ENCODE data around the gene DVL2. TPM values are rescaled to one million over a fixed set of nuclear protein-coding genes. Genes with fewer than 3 reads are reported as not detected.

Gene DVL2
- total RNA-seq, 1 donor from 2014 or later: 51.1 TPM

DNA sequence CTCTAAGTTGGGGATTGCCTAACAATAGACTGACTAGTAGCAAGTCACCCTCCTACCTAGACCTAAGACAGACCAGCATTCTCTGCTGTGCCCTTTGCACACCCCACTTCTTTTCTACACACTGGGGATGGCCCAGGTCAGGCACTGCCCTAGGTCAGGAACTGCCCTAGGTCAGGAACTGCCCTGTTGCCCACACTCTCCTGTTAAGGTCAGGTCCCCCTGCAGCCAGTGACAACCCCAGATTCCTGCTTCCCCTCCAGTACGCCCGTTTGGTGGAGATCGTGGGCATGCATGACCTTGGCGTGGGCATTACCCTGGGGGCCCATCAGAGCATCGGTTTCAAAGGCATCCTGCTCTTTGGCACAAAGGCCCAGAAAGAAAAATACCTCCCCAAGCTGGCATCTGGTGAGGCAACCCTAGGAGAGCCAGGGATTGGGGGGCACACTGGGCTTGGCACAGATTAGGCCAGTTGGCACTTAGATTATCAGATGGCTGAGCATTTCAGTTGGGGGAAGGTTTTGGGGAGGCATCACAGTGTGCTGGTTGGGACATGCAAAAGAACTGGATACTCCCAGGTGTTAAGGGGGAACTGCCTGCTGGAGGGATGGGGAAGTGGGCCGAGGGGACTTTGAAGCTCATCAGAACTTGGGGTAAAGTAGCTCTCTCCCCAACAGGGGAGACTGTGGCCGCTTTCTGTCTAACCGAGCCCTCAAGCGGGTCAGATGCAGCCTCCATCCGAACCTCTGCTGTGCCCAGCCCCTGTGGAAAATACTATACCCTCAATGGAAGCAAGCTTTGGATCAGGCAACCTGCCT is 12.8 kb downstream of the DVL2 start:
- intact Hi-C loops (cut with micrococcal nuclease): loop anchor here (1.0 kb wide), 1 partner anchor 75 kb away; no protein-coding TSS in a partner anchor

GRCh38 chr17:7220593-7221277 is 13.6 kb downstream of the DVL2 start:
- intact Hi-C loops (cut with micrococcal nuclease): loop anchor here (1.0 kb wide), 1 partner anchor 76 kb away; no protein-coding TSS in a partner anchor

- intact Hi-C loops (cut with micrococcal nuclease): no loop called here
Observed at GRCh38 chr17:7219812-7220592, 14.3 kb downstream of the DVL2 start, which contains the start of the genes ACADVL and DLG4. ACADVL (plus strand) TSS chr17:7219938; CDS start chr17:7219985, 47 bp downstream. DLG4 (minus strand) TSS chr17:7219836.

GRCh38 chr17:7219229-7219811 is 15.0 kb downstream of the DVL2 start:
- intact Hi-C loops (cut with micrococcal nuclease): no loop called here

DNA sequence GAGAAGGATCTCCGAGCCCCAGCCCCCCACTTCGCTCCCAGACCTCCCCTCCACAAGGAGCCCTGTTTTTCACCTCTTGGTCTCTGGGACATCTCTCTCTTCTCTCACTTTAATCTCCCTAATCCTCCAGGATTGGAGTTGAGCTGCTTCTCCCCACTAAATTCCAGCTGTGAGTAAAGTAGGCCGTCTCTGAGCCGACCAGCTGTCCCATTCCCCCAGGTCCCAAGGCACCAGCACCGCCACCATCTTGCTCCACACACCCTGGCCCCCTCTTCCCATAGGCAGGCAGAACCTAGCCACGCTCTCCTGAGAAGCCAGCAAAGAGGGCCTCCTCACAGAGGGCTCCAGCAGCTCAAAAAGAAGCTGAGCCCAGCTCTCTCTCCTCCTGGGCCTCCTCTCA is 15.6 kb downstream of the DVL2 start:
- intact Hi-C loops (cut with micrococcal nuclease): no loop called here

DNA sequence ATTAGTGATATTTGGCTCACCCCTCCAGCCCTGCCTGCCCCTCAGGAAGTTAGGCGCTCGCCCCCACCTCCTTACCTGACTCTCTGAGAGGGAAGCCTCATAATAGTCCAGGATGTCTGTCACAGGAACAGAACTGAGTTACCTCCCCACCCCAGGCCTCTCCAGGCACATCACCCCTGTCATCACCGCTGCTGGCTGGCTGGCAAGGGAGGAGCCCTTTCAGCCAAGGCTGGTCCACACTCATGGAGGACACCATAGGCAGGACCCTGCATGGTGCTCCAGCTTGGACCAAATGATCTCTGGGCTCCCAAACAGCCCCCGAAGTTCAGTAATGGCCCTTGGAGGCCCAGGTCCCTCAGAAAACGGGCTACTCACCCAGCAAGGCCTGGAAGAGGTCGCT is 16.2 kb downstream of the DVL2 start:
- intact Hi-C loops (cut with micrococcal nuclease): no loop called here

- intact Hi-C loops (cut with micrococcal nuclease): no loop called here
Observed at GRCh38 chr17:7217113-7217987, 17.0 kb downstream of the DVL2 start.

DNA sequence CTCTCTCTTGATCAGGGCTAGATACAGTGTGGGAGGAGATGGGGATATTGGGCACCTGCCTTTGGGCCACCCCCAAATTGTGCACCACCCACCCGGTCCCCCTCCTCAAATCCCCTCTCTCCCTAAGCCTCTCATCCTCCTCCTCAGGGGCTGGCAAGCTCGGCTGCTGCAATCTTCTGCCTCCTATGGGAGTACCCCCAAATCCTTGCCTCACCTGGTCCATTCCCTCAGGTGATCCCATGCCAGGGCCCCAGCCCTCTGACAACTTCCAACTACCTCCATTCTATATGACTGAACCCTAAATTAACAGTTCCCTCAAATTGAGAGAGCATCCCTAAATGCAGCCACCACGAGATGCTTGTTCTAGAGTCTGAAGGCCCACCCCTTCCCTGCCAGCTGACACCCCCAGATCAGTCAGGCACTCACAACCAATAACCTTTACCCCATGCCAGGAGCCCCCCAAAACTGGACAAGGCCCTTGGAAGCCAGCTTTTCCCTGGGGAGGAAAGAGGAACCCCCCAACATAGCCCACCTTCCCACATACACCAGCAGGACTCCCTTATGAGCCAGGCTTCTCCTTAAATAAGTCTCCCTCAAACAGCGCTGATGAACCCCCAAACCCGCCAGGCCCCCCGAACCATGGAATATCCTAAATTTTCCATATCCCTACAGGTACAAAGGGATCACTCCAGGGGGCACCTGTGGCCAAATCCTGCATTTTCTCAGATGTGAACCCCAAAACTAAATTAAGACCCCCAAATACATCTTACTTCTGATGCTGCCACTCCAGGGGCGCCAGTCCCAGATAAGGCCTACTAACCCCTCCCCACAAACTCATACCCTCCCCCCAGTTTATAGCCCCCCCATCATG is 17.8 kb downstream of the DVL2 start:
- intact Hi-C loops (cut with micrococcal nuclease): no loop called here

- intact Hi-C loops (cut with micrococcal nuclease): no loop called here
Observed at GRCh38 chr17:7215652-7216180, 18.6 kb downstream of the DVL2 start.

DNA sequence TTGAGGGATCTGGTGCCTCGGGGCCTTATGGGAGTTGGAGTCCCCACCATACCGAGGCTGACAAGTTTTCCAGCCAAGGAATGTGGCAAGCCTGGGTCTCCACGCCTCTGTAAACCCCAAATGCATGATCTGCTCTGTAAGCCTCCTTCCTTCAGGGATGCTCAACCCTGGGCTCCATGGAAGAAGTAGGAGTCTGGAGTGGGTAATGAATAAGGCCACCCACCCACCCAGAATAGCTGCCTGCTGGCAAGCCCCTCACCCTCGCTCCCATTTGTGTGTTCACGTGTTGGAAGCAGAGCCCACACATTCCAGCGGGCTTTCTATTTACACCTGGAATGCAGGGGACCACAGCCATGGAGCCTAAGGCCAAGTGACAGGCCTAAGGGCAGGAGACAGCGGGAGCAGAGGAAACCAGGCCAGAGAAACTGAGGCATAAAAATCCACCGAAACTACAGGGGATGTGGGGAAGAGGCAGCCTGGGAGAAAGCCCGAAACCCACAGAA is 19.1 kb downstream of the DVL2 start:
- intact Hi-C loops (cut with micrococcal nuclease): no loop called here

- intact Hi-C loops (cut with micrococcal nuclease): loop anchor here (1.0 to 5.0 kb wide), 6 partner anchors 9 to 177 kb away; partner anchors contain the start of genes DVL2, EIF5A, ELP5 and PHF23
Observed at GRCh38 chr17:7214300-7215135, 19.8 kb downstream of the DVL2 start.

GRCh38 chr17:7213895-7214299 is 20.4 kb downstream of the DVL2 start:
- intact Hi-C loops (cut with micrococcal nuclease): loop anchor here (1.0 to 5.0 kb wide), 6 partner anchors 9 to 177 kb away; partner anchors contain the start of genes DVL2, EIF5A, ELP5 and PHF23

GRCh38 chr17:7211491-7212273 is 22.6 kb downstream of the DVL2 start:
- intact Hi-C loops (cut with micrococcal nuclease): loop anchor here (5.0 kb wide), 1 partner anchor 174 kb away; the partner anchor contains the start of gene SLC16A13

- intact Hi-C loops (cut with micrococcal nuclease): no loop called here
Observed at GRCh38 chr17:7208754-7209460, 25.4 kb downstream of the DVL2 start.

- intact Hi-C loops (cut with micrococcal nuclease): no loop called here
Observed at GRCh38 chr17:7208027-7208571, 26.2 kb downstream of the DVL2 start.
